ENCODE data around the gene JMY.

DNA sequence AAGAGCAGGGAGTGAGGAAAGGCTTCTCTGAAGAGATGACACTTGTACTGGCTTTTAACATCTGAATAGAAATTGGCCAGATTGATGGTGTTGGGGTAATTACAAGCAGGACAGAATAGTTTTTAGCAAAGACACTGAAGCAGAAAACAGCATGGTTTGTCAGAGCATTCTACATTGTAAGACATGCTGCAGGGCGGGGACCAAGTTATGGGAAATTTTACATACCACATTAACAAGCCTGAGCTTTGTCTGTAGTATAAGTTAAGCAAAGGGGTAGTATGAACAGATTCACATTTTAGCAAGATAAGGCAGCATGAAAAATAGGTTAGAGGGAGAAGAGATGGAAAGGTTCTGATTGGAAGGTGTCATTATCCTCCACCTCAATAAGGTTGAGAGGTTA, 66.5 kb downstream of the JMY start:
- TF ChIP-seq, protein P1, sequence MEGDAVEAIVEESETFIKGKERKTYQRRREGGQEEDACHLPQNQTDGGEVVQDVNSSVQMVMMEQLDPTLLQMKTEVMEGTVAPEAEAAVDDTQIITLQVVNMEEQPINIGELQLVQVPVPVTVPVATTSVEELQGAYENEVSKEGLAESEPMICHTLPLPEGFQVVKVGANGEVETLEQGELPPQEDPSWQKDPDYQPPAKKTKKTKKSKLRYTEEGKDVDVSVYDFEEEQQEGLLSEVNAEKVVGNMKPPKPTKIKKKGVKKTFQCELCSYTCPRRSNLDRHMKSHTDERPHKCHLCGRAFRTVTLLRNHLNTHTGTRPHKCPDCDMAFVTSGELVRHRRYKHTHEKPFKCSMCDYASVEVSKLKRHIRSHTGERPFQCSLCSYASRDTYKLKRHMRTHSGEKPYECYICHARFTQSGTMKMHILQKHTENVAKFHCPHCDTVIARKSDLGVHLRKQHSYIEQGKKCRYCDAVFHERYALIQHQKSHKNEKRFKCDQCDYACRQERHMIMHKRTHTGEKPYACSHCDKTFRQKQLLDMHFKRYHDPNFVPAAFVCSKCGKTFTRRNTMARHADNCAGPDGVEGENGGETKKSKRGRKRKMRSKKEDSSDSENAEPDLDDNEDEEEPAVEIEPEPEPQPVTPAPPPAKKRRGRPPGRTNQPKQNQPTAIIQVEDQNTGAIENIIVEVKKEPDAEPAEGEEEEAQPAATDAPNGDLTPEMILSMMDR (IDR thresholded peaks at IDR 0.05), result no peak
- TF ChIP-seq POLR2A (IDR thresholded peaks at IDR 0.05), result no peak

Data from esophagus squamous epithelium (tissue), 4 donors.